ENCODE measurements around the gene GGT5. TPM values are rescaled to one million over a fixed set of nuclear protein-coding genes. Genes with fewer than 3 reads are reported as not detected.

GGT5 gene
- polyA plus RNA-seq, 1 donor from 2014 or later: not detected

GRCh38 chr22:24179478-24180210, 65.2 kb downstream of the GGT5 start:
- H3K4me1 Mint-ChIP-seq: no peaks in the 10 kb centered on the region
- no peak overlapping the region for H3K4me3 Mint-ChIP-seq
- no peaks in the 10 kb centered on the region for H3K9me3 Mint-ChIP-seq
- no peaks in the 10 kb centered on the region for H3K36me3 Mint-ChIP-seq
- H3K27ac Mint-ChIP-seq: peak overlapping the region in 1 of 3 donors; percentile 46
- no peaks in the 10 kb centered on the region for H3K27me3 Mint-ChIP-seq

GRCh38 chr22:24178502-24179440, 66.1 kb downstream of the GGT5 start:
- Mint-ChIP-seq H3K4me1 (no peaks in the 10 kb centered on the region), H3K27me3 (no peaks in the 10 kb centered on the region), H3K27ac (no peak overlapping the region), H3K36me3 (no peaks in the 10 kb centered on the region), H3K4me3 (no peak overlapping the region), H3K9me3 (no peaks in the 10 kb centered on the region)

DNA sequence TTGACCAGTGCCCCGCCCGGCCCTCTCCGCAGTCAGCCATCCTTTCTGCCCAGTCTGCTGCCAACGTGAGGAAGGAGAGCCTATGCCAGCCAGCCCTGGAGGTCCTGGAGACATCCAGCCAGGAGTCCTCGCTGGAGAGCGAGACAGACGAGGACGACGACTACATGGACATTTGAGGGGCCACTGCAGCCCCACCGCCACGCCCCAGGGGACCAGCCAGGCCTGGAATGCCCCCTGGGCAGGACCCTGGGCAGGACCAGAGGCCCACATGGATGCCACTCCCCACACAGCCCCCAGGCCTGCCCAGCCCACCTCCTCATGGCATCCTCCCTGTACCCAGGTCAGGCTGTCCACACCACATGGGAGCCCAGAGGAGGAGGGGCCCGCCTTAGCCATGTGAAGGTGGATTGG, 66.9 kb downstream of the GGT5 start:
- Mint-ChIP-seq H3K4me1 (no peaks in the 10 kb centered on the region), H3K36me3 (no peaks in the 10 kb centered on the region), H3K27me3 (no peaks in the 10 kb centered on the region), H3K9me3 (no peaks in the 10 kb centered on the region), H3K4me3 (no peak overlapping the region), H3K27ac (no peak overlapping the region)

GRCh38 chr22:24177456-24177855, 67.4 kb downstream of the GGT5 start:
- H3K9me3 Mint-ChIP-seq: no peaks in the 10 kb centered on the region
- H3K27me3 Mint-ChIP-seq: no peaks in the 10 kb centered on the region
- no peaks in the 10 kb centered on the region for H3K4me1 Mint-ChIP-seq
- no peaks in the 10 kb centered on the region for H3K36me3 Mint-ChIP-seq
- H3K4me3 Mint-ChIP-seq: no peak overlapping the region
- H3K27ac Mint-ChIP-seq: peak overlapping the region in 1 of 3 donors; percentile 16

GRCh38 chr22:24177045-24177444, 67.8 kb downstream of the GGT5 start:
- no peaks in the 10 kb centered on the region for H3K36me3 Mint-ChIP-seq
- peak overlapping the region in 1 of 3 donors; percentile 16 for H3K27ac Mint-ChIP-seq
- H3K4me1 Mint-ChIP-seq: no peaks in the 10 kb centered on the region
- H3K27me3 Mint-ChIP-seq: no peaks in the 10 kb centered on the region
- H3K4me3 Mint-ChIP-seq: no peak overlapping the region
- H3K9me3 Mint-ChIP-seq: no peaks in the 10 kb centered on the region

DNA sequence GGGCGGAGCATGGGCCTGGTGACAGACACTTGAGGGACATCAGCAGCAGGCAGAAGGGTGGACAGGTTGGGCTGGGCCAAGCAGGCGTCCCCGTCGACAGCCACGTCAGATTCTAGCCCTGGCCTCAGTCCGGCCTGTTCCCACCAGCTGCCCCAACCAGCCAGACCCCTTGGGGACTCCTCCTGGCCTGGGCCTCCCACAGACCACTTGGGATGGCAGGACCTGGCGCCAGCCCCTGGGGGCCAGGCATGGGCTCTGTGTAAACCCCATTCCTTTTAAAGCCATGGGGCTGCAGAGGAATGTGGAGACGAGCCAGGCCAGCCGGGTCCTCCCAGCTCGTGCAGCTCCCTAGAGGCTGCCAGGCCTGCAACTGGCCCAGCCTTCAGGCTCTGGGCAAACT, 68.3 kb downstream of the GGT5 start:
- Mint-ChIP-seq H3K4me1 (no peaks in the 10 kb centered on the region), H3K27me3 (no peaks in the 10 kb centered on the region), H3K36me3 (no peaks in the 10 kb centered on the region), H3K27ac (no peak overlapping the region), H3K4me3 (peak overlapping the region in 1 of 4 donors; percentile 60), H3K9me3 (no peaks in the 10 kb centered on the region)

DNA sequence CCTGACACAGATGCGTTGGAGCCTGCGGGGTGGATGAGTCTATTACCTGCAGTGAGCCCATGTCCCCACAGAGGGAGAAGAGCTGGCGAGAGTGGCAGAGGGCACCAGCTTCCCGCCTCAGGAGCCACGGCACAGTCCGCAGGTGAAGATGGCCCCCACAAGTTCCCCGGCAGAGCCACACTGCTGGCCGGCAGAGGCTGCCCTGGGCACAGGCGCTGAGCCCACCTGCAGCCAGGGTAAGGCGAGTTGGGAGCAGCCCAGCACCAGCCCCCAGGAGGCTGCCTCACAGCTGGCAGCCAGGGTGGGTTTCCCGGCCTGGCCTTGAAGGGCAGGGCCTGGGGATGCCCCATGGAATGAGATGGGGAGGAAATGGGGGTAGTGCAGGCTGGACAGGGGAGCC, 68.8 kb downstream of the GGT5 start:
- Mint-ChIP-seq H3K4me1 (no peaks in the 10 kb centered on the region), H3K4me3 (no peak overlapping the region), H3K27me3 (no peaks in the 10 kb centered on the region)

DNA sequence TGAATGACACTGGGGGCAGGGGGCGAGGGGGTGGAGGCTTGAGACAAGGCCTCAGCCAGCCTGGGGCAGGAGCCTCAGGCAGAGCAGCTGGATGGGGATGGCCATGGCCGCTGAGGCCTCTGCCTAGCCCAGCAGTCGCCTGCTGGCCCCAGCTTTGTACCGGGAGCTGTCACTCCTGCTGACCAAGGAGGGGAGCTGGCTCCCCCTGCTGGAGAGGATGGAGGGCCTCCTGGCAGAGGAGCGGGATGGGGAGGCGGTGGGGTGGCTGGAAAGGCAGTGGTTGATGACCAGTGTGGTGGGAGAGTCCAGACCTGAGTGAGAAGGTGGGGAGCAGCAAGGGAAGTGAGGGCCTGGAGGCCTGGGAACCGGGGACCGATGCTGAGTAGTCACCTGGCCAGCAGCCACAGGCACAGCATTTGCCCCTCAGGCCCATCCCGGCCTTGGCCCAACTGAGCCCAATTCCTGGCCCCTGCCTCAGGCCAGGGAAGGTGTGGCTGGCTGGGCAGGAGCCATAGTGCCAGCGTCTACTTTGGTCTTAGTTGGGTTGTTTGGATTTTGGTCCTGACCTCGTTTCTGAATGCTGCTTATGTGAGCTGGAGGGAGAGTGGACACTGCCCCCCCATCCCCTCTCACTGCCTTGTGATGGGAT, 69.6 kb downstream of the GGT5 start:
- Mint-ChIP-seq H3K27ac (peak overlapping the region in 2 of 3 donors; percentile 31 to 62), H3K36me3 (no peaks in the 10 kb centered on the region), H3K27me3 (no peaks in the 10 kb centered on the region), H3K4me3 (no peak overlapping the region), H3K9me3 (no peaks in the 10 kb centered on the region), H3K4me1 (no peaks in the 10 kb centered on the region)

More for the DNA sequence above, 68.8 kb downstream of the GGT5 start:
- no peaks in the 10 kb centered on the region for H3K9me3 Mint-ChIP-seq
- no peaks in the 10 kb centered on the region for H3K36me3 Mint-ChIP-seq
- H3K27ac Mint-ChIP-seq: no peak overlapping the region

DNA sequence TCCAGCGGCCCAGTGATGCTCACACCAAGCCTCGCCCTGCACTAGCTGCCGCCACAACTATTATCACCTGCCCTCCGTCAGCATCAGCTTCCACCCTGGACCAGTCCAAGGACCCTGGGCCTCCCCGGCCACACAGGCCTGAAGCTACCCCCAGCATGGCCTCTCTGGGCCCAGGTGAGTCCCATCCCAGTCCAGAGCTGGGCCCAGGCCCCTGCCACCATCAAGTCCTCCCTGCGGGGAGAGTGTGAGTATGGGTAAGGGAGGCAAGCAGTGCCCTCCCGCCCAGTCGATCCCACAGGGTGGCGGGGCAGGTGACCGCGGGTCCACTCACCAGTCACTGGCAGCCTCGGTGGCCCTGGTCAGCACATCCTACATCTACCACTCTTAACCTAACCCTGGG, 73.1 kb downstream of the GGT5 start:
- no peak overlapping the region for H3K4me3 Mint-ChIP-seq
- H3K27me3 Mint-ChIP-seq: no peaks in the 10 kb centered on the region
- H3K36me3 Mint-ChIP-seq: no peaks in the 10 kb centered on the region
- no peaks in the 10 kb centered on the region for H3K4me1 Mint-ChIP-seq
- peak overlapping the region in 1 of 3 donors; percentile 85 for H3K27ac Mint-ChIP-seq
- H3K9me3 Mint-ChIP-seq: no peaks in the 10 kb centered on the region

- Mint-ChIP-seq H3K9me3 (no peaks in the 10 kb centered on the region), H3K36me3 (no peaks in the 10 kb centered on the region), H3K27ac (no peak overlapping the region), H3K27me3 (no peaks in the 10 kb centered on the region), H3K4me3 (no peak overlapping the region), H3K4me1 (no peaks in the 10 kb centered on the region)
Observed at GRCh38 chr22:24170632-24171031, 74.2 kb downstream of the GGT5 start.

DNA sequence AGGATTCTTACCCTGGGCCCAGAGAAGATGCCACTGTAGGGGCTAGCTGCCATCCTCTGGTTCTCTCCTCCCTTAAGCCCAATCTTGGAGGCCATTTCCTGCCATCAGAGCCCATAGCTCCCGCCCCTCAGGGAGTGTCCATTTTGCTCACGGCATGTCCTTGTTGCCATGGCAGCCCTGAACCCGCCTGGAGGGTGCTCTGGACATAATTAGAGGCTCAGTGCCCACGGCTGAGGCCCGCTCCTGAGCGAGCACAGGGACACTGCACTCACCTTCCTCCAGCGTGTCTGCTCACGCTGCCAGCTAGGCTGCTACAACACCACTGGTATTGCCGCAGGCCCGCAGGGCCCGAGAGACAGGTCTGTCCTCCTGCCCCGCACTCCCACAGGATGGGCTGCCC, 74.7 kb downstream of the GGT5 start:
- no peak overlapping the region for H3K4me3 Mint-ChIP-seq
- no peaks in the 10 kb centered on the region for H3K27me3 Mint-ChIP-seq
- H3K27ac Mint-ChIP-seq: no peak overlapping the region
- no peaks in the 10 kb centered on the region for H3K9me3 Mint-ChIP-seq
- H3K36me3 Mint-ChIP-seq: no peaks in the 10 kb centered on the region
- no peaks in the 10 kb centered on the region for H3K4me1 Mint-ChIP-seq

Other genes starting within 250 kb of the GGT5 start
- gene GSTT4, start 239.6 kb downstream of the GGT5 start, polyA plus RNA-seq: not detected
- gene CABIN1, start 233.8 kb downstream of the GGT5 start, polyA plus RNA-seq: 9.0 TPM
- gene SUSD2, start 63.6 kb downstream of the GGT5 start, polyA plus RNA-seq: not detected
- gene SPECC1L, start 25.7 kb upstream of the GGT5 start, polyA plus RNA-seq: 19.3 TPM
- 26.6 TPM for gene ADORA2A, start 182.5 kb upstream of the GGT5 start, polyA plus RNA-seq